ENCODE measurements around the gene PDX1.

PDX1 gene

DNA sequence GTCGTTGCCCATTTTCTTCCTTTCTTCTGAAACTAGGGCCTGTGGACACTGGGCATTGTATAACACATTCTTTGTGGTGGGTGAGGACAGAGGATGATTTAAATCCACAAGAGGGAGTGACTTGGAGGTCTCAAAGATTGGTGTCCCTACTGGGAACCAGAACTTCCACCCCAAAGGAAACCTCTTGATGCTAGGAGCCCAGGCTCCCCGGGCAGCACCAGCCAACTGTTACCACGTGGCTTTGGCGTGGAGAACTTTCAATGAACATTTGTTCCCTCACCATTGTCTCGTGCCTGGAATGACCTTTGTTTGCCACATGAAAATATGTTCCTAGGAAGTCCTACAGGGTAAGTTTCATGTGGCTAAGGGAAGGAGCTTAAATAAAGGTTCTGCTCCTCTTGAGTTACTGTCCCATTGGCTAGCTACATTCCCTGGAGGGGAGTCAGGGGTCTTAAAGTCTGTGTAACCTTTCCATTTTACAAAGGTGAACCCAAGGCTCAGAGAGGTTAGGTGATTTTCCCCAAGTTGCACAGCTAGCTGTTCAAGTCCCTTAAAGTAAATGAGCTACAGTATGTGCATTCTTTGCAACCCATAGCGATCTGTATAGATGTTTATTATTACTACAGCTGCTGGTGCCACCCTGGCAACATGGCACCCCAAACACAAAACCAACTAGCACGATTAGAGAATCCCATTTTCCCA is 54.3 kb downstream of the PDX1 start:
- TF ChIP-seq, protein P1, sequence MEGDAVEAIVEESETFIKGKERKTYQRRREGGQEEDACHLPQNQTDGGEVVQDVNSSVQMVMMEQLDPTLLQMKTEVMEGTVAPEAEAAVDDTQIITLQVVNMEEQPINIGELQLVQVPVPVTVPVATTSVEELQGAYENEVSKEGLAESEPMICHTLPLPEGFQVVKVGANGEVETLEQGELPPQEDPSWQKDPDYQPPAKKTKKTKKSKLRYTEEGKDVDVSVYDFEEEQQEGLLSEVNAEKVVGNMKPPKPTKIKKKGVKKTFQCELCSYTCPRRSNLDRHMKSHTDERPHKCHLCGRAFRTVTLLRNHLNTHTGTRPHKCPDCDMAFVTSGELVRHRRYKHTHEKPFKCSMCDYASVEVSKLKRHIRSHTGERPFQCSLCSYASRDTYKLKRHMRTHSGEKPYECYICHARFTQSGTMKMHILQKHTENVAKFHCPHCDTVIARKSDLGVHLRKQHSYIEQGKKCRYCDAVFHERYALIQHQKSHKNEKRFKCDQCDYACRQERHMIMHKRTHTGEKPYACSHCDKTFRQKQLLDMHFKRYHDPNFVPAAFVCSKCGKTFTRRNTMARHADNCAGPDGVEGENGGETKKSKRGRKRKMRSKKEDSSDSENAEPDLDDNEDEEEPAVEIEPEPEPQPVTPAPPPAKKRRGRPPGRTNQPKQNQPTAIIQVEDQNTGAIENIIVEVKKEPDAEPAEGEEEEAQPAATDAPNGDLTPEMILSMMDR (conservative IDR thresholded peaks at IDR 0.05; ENCODE audit: low read length) = no peak
- no peak for DNase-seq (ENCODE audit: low read depth)
- H3K4me3 ChIP-seq (ENCODE audit: low read length) = no peak overlapping the region
